ENCODE data around the gene MT1B. TPM values are rescaled to one million over a fixed set of nuclear protein-coding genes. Genes with fewer than 3 reads are reported as not detected.
"Not testable (repeated sequence)": the region's sequence is repeated elsewhere in the genome, so short reads cannot be mapped to it uniquely, and the experiment has no call there.

The MT1B gene
- total RNA-seq, 1 donor from 2014 or later, result not detected

GRCh38 chr16:56658327-56658875 is 6.7 kb downstream of the MT1B start:
- intact Hi-C loops (cut with micrococcal nuclease), result no loop called here
- DNase-seq (peak; percentile 63), ATAC-seq (no peak)

GRCh38 chr16:56662357-56663354 is 11.0 kb downstream of the MT1B start:
- no peak for ATAC-seq
- intact Hi-C loops (cut with micrococcal nuclease), result no loop called here

GRCh38 chr16:56664506-56664905 is 12.8 kb downstream of the MT1B start:
- DNase-seq (no peak), ATAC-seq (no peak)
- intact Hi-C loops (cut with micrococcal nuclease), result no loop called here

More at GRCh38 chr16:56662357-56663354, 11.0 kb downstream of the MT1B start:
- DNase-seq, result no peak

GRCh38 chr16:56665286-56666261 is 13.9 kb downstream of the MT1B start:
- intact Hi-C loops (cut with micrococcal nuclease); ATAC-seq; DNase-seq: not testable (repeated sequence)

GRCh38 chr16:56667581-56668571 is 16.2 kb downstream of the MT1B start, which contains the start of gene MT1G:
MT1G (minus strand) TSS chr16:56668065; CDS start chr16:56667993, 72 bp downstream.
- intact Hi-C loops (cut with micrococcal nuclease), result no loop called here
- DNase-seq, result peak; percentile 76
- peak; percentile 91 for ATAC-seq

GRCh38 chr16:56669005-56669839 is 17.5 kb downstream of the MT1B start, which contains the start of gene MT1H:
MT1H (plus strand) TSS chr16:56669814; CDS start chr16:56669885, 71 bp downstream.
- intact Hi-C loops (cut with micrococcal nuclease), result no loop called here
- ATAC-seq (no peak), DNase-seq (no peak)

GRCh38 chr16:56669840-56670619 is 18.3 kb downstream of the MT1B start:
- DNase-seq, result no peak
- intact Hi-C loops (cut with micrococcal nuclease), result no loop called here

GRCh38 chr16:56670620-56670934 is 18.9 kb downstream of the MT1B start:
- ATAC-seq (no peak), DNase-seq (no peak)
- intact Hi-C loops (cut with micrococcal nuclease), result no loop called here

More at GRCh38 chr16:56669840-56670619, 18.3 kb downstream of the MT1B start:
- no peak for ATAC-seq

- DNase-seq; intact Hi-C loops (cut with micrococcal nuclease); ATAC-seq: not testable (repeated sequence)
These were observed 20.0 kb downstream of the MT1B start for GRCh38 chr16:56671691-56672090.

GRCh38 chr16:56672171-56672570 is 20.5 kb downstream of the MT1B start:
- ATAC-seq; DNase-seq; intact Hi-C loops (cut with micrococcal nuclease): not testable (repeated sequence)

GRCh38 chr16:56672761-56673536 is 21.3 kb downstream of the MT1B start:
- ATAC-seq (no peak), DNase-seq (no peak)

GRCh38 chr16:56673921-56674320 is 22.2 kb downstream of the MT1B start:
- intact Hi-C loops (cut with micrococcal nuclease), result no loop called here
- DNase-seq, result peak; percentile 51
- ATAC-seq, result peak; percentile 67

More at GRCh38 chr16:56672761-56673536, 21.3 kb downstream of the MT1B start:
- intact Hi-C loops (cut with micrococcal nuclease), result no loop called here

GRCh38 chr16:56674570-56674969 is 22.9 kb downstream of the MT1B start:
- intact Hi-C loops (cut with micrococcal nuclease), result not testable (repeated sequence)

GRCh38 chr16:56675685-56676210 is 24.1 kb downstream of the MT1B start:
- DNase-seq (no peak), ATAC-seq (no peak)
- intact Hi-C loops (cut with micrococcal nuclease), result no loop called here

More at GRCh38 chr16:56674570-56674969, 22.9 kb downstream of the MT1B start:
- not testable (repeated sequence) for ATAC-seq, DNase-seq

- ATAC-seq (no peak), DNase-seq (no peak)
- intact Hi-C loops (cut with micrococcal nuclease), result no loop called here
These were observed 25.8 kb downstream of the MT1B start for GRCh38 chr16:56677474-56677873.
